Liver (tissue), 3 donors: ENCODE results near the gene IFNA13.

Source experiments
- EGR1 ChIP-seq, 2 donors: IDR thresholded peaks; 2 replicates each; pipeline ENCODE4 v1.6.1; 2016 to 2018; ENCODE audit warnings: antibody characterized with exemption in 2 of 2, low read depth in 2 of 2
- RXRA ChIP-seq, 2 donors: IDR thresholded peaks; 2 replicates each; pipeline ENCODE4 v1.6.1; 2017 to 2018; ENCODE audit warnings: antibody characterized with exemption in 2 of 2, mild to moderate bottlenecking in 1 of 2
- TAF1 ChIP-seq: conservative IDR thresholded peaks from 2 replicates; pipeline ENCODE4 v1.6.1; 2016; ENCODE audit warnings: antibody characterized with exemption, mild to moderate bottlenecking
- TF ChIP-seq, protein P1 (sequence below): IDR thresholded peaks from 2 replicates; pipeline ENCODE4 v1.6.1; 2016; ENCODE audit warnings: antibody characterized with exemption
- TF ChIP-seq, protein P2 (sequence below): fragments of 150-350 bp; IDR thresholded peaks from 2 replicates; pipeline ENCODE4 v1.5.1; 2017; ENCODE audit warnings: improper control_type of control experiment, low read depth, low read length; ENCODE audit not compliant: missing input control
- TF ChIP-seq, protein P3 (sequence below): IDR thresholded peaks from 2 replicates; pipeline ENCODE4 v1.6.1; 2016; ENCODE audit warnings: antibody characterized with exemption, mild to moderate bottlenecking
- donor health status: healthy.
- donor health status: healthy.

DNA sequence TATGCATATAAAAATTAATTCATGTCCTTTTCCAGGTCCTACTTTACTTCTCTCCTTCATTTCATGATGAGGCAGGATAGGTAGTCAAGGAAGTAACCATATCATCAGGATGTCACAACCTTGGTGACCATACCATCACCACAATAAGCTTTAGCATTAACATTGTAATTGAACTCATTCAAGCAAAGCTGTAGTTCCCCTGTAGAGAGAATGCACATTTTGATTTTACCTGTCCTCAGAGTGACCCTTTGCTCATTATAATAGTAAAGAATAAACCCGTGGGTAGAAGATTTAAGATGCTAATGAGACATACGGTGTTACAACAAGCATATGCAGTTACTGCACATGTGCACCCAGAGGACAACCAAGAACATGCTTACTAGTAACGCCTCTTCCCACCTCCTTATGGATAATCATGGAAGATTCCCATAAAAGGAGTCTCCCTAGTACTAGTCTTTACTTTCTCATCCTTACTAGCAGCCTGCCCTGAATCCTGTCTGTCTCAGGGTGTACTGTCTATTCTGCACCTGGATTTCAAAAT, 19.4 kb downstream of the IFNA13 start:
- TF ChIP-seq, protein P1, sequence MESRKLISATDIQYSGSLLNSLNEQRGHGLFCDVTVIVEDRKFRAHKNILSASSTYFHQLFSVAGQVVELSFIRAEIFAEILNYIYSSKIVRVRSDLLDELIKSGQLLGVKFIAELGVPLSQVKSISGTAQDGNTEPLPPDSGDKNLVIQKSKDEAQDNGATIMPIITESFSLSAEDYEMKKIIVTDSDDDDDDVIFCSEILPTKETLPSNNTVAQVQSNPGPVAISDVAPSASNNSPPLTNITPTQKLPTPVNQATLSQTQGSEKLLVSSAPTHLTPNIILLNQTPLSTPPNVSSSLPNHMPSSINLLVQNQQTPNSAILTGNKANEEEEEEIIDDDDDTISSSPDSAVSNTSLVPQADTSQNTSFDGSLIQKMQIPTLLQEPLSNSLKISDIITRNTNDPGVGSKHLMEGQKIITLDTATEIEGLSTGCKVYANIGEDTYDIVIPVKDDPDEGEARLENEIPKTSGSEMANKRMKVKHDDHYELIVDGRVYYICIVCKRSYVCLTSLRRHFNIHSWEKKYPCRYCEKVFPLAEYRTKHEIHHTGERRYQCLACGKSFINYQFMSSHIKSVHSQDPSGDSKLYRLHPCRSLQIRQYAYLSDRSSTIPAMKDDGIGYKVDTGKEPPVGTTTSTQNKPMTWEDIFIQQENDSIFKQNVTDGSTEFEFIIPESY: no peak
- TF ChIP-seq TAF1: no peak
- TF ChIP-seq, protein P2, sequence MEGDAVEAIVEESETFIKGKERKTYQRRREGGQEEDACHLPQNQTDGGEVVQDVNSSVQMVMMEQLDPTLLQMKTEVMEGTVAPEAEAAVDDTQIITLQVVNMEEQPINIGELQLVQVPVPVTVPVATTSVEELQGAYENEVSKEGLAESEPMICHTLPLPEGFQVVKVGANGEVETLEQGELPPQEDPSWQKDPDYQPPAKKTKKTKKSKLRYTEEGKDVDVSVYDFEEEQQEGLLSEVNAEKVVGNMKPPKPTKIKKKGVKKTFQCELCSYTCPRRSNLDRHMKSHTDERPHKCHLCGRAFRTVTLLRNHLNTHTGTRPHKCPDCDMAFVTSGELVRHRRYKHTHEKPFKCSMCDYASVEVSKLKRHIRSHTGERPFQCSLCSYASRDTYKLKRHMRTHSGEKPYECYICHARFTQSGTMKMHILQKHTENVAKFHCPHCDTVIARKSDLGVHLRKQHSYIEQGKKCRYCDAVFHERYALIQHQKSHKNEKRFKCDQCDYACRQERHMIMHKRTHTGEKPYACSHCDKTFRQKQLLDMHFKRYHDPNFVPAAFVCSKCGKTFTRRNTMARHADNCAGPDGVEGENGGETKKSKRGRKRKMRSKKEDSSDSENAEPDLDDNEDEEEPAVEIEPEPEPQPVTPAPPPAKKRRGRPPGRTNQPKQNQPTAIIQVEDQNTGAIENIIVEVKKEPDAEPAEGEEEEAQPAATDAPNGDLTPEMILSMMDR: no peak
- TF ChIP-seq EGR1 (IDR thresholded peaks at IDR 0.05; ENCODE audit: low read depth in 2 of 2): no peak
- TF ChIP-seq RXRA (IDR thresholded peaks at IDR 0.05): no peak
- TF ChIP-seq, protein P3, sequence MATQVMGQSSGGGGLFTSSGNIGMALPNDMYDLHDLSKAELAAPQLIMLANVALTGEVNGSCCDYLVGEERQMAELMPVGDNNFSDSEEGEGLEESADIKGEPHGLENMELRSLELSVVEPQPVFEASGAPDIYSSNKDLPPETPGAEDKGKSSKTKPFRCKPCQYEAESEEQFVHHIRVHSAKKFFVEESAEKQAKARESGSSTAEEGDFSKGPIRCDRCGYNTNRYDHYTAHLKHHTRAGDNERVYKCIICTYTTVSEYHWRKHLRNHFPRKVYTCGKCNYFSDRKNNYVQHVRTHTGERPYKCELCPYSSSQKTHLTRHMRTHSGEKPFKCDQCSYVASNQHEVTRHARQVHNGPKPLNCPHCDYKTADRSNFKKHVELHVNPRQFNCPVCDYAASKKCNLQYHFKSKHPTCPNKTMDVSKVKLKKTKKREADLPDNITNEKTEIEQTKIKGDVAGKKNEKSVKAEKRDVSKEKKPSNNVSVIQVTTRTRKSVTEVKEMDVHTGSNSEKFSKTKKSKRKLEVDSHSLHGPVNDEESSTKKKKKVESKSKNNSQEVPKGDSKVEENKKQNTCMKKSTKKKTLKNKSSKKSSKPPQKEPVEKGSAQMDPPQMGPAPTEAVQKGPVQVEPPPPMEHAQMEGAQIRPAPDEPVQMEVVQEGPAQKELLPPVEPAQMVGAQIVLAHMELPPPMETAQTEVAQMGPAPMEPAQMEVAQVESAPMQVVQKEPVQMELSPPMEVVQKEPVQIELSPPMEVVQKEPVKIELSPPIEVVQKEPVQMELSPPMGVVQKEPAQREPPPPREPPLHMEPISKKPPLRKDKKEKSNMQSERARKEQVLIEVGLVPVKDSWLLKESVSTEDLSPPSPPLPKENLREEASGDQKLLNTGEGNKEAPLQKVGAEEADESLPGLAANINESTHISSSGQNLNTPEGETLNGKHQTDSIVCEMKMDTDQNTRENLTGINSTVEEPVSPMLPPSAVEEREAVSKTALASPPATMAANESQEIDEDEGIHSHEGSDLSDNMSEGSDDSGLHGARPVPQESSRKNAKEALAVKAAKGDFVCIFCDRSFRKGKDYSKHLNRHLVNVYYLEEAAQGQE: no peak
